Body of pancreas (tissue), 4 donors: ENCODE data around the gene MFSD11.

Source experiments
- CTCF ChIP-seq, 7 experiments: fragments of 450-650 bp in 4 of 7; fragments of 200-600 bp in 3 of 7; sonication (generic) in 3 of 7; IDR thresholded peaks; one replicate each; pipeline ENCODE4 v1.5.1; 2016 to 2019; ENCODE audit warnings: antibody characterized with exemption in 7 of 7
- POLR2A ChIP-seq, 3 donors: fragments of 450-650 bp; IDR thresholded peaks; one replicate each; pipeline ENCODE4 v1.6.1; 2016; ENCODE audit warnings: antibody characterized with exemption in 3 of 3, mild to moderate bottlenecking in 2 of 3

GRCh38 chr17:76720211-76720610 lies 17.7 kb upstream of the MFSD11 start:
- TF ChIP-seq CTCF (IDR thresholded peaks at IDR 0.05) (no peak), POLR2A (IDR thresholded peaks at IDR 0.05) (no peak)
